Duodenal mucosa (tissue), 2 donors: ENCODE data around the gene NDUFA8.

ENCODE experiments used
- H3K27ac ChIP-seq: one replicate; pipeline ENCODE4 v1.7.0; 2013; ENCODE audit warnings: low read depth, low read length
- H3K27me3 ChIP-seq, 2 donors: one replicate each; pipeline ENCODE4 v1.7.0; 2013; ENCODE audit warnings: low read length in 2 of 2, control low read depth in 1 of 2; ENCODE audit not compliant: insufficient read depth in 2 of 2, control insufficient read depth in 1 of 2
- H3K36me3 ChIP-seq, 2 donors: one replicate each; pipeline ENCODE4 v1.7.0; 2013; ENCODE audit warnings: low read length in 2 of 2, control low read depth in 1 of 2; ENCODE audit not compliant: insufficient read depth in 2 of 2, control insufficient read depth in 1 of 2
- H3K4me1 ChIP-seq, 2 donors: one replicate each; pipeline ENCODE4 v1.7.0; 2013; ENCODE audit warnings: low read length in 2 of 2, control low read depth in 1 of 2; ENCODE audit not compliant: insufficient read depth in 2 of 2, control insufficient read depth in 1 of 2
- H3K4me3 ChIP-seq, 2 donors: one replicate each; pipeline ENCODE4 v1.7.0; 2013; ENCODE audit warnings: low read length in 2 of 2, low read depth in 1 of 2
- H3K9ac ChIP-seq, 2 donors: one replicate each; pipeline ENCODE4 v1.7.0; 2013; ENCODE audit warnings: low read length in 2 of 2, low read depth in 1 of 2
- H3K9me3 ChIP-seq, 2 donors: one replicate each; pipeline ENCODE4 v1.7.0; 2013; ENCODE audit warnings: low read length in 2 of 2, control low read depth in 1 of 2; ENCODE audit not compliant: control insufficient read depth in 1 of 2

The NDUFA8 gene

DNA sequence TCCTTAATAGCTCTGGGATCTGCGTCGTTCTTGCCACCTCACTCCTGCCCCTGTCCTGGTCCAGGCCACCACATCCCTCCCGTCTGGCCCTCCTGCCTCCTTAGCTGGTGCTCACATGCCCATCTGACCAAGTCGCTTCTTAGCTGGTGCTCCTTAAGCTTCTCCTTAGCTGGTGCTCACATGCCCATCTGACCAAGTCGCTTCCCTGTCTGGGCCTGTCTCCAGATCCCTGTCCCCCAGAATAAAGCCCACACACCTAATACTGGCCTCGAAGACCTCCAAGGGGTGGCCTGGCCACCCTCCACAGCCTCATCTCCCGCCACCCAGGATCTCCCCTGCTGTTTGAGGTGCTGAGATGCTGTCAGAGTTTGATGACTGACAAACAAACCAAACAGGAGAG is 35.1 kb downstream of the NDUFA8 start:
- no peak overlapping the region for H3K27ac ChIP-seq
- peaks cover 25 to 34% of the 10 kb centered on the region in 2 donors for H3K27me3 ChIP-seq
- H3K9ac ChIP-seq = no peak overlapping the region
- H3K9me3 ChIP-seq = no peaks in the 10 kb centered on the region
- H3K4me3 ChIP-seq = no peak overlapping the region
- peaks cover 4 to 14% of the 10 kb centered on the region in 2 donors for H3K4me1 ChIP-seq
- H3K36me3 ChIP-seq = no peaks in the 10 kb centered on the region

DNA sequence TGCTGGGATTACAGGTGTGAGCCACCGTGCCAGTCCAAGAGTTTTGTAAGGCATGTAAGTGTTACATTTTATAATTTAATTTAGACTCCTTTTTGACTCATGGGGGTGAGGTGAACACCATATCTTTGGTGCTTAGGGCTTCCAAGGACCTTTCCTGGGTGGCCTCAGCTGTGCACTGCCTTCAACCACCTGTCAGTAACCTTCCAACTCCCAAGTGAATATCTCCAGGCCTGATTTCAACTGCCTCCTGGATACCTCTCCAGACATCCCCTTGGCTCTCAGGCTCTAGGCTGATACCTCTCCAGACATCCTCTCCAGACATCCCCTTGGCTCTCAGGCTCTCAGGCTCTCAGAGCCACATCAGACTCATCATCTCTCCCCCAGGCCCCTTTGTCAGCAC is 35.5 kb downstream of the NDUFA8 start:
- Histone ChIP-seq H3K4me3 (no peak overlapping the region), H3K27me3 (peaks cover 25 to 34% of the 10 kb centered on the region in 2 donors), H3K4me1 (peaks cover 4 to 14% of the 10 kb centered on the region in 2 donors), H3K9me3 (no peaks in the 10 kb centered on the region), H3K36me3 (no peaks in the 10 kb centered on the region), H3K9ac (no peak overlapping the region), H3K27ac (no peak overlapping the region)

DNA sequence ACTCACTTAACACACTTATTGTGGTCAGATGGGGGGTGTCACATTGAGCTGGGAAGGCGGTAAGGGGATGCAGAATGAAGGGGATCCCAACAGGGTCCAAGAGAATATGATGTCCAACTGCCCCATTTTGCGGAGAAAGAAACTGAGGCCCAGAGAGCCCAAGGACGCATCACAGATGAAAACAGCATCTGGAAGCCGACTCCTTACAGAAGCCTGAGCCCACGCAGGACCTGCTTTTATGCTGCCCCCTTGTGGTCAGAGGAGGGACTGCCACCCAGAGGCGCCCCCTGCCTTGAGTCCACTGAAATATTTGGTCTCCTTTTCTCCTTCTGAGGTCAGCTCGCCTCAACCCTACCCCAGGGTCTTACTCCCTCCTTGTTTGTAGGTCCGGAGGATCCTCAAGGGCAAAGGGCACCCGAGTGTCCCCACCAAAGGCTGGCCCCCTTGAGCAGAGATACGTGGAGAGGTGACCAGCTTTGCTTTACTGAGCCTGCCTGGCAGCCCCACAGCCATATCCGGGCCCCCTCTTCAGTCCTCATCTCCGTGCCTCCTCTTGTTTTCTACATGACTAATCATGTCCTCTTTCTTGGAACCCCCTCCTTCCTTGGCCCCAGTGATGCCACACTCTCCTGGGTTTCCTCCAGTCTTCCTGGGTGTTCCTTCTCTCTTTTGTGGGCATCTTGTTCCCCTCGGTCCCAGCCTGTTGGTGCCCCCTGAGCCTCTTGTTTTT is 36.5 kb downstream of the NDUFA8 start:
- H3K4me1 ChIP-seq = peaks cover 4 to 14% of the 10 kb centered on the region in 2 donors
- H3K27ac ChIP-seq = no peak overlapping the region
- H3K9ac ChIP-seq = no peak overlapping the region
- no peaks in the 10 kb centered on the region for H3K36me3 ChIP-seq
- no peak overlapping the region for H3K4me3 ChIP-seq
- no peaks in the 10 kb centered on the region for H3K9me3 ChIP-seq
- peaks cover 25 to 34% of the 10 kb centered on the region in 2 donors for H3K27me3 ChIP-seq

DNA sequence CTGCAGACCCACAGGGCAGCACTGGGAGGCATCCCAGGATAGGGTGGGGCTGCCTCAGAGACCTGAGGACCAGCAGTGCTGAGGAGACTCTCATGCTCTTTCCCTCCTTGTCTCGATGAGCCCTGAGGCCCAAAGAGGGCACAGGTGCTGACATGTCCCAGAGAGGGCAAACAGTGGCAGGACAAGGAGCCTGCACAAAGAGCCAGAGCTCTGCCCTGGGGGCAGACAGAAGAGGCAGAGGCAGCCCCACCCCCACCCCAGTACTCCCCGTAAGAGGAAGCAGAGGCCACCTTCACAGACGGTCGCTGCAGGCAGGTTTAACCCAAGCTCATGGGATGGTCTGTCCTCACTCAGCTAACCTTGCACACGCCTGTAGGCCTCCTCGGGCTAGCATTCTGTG is 37.1 kb downstream of the NDUFA8 start:
- Histone ChIP-seq H3K27me3 (peaks cover 25 to 32% of the 10 kb centered on the region in 2 donors), H3K36me3 (no peaks in the 10 kb centered on the region), H3K4me3 (no peak overlapping the region), H3K9me3 (no peaks in the 10 kb centered on the region), H3K9ac (no peak overlapping the region), H3K4me1 (peaks cover 4 to 14% of the 10 kb centered on the region in 2 donors), H3K27ac (no peak overlapping the region)

DNA sequence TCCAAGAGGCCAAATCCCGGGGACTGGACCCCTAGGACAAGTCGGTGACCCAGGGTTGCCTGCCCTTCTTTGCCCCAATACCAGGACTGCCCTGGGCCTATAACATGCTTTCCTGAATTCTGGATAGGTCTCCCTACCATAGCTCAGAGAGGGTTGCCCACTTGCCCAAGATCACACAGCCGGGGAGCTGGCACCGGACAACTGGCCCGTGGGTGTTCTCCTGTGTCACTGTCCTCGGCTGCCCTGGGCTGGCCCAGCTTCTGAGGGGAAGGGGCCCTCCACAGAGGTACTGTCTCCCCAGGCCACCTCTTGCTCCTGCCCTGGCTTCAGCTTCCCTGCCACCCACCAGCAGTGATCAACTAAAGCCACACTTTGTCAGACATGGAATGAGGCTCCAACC is 37.6 kb downstream of the NDUFA8 start:
- H3K27me3 ChIP-seq = peaks cover 21 to 26% of the 10 kb centered on the region in 2 donors
- no peak overlapping the region for H3K27ac ChIP-seq
- peaks cover 4 to 14% of the 10 kb centered on the region in 2 donors for H3K4me1 ChIP-seq
- H3K9me3 ChIP-seq = no peaks in the 10 kb centered on the region
- no peak overlapping the region for H3K9ac ChIP-seq
- H3K36me3 ChIP-seq = no peaks in the 10 kb centered on the region
- no peak overlapping the region for H3K4me3 ChIP-seq

DNA sequence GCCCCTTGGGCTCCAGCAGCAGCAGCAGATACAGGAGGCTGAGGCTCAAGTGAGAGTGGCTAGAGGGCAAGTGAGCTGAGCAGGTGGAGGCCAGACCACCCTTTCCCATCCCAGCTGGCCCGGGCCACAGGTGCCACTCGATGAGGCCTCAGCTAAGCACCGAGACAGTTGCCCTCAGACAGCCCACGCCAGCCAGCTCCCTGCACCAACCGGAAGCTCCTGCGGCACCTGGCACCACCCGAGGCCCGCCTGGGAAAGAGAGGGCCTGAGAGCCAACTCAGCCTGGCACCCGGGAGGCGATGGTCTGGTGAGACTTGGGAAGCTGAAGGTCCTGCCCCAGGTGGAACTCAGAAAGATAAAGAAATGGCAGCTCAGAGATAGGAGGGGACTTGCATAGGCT is 38.2 kb downstream of the NDUFA8 start:
- H3K4me1 ChIP-seq = peaks cover 4 to 12% of the 10 kb centered on the region in 2 donors
- H3K9ac ChIP-seq = no peak overlapping the region
- no peaks in the 10 kb centered on the region for H3K9me3 ChIP-seq
- peaks cover 21 to 22% of the 10 kb centered on the region in 2 donors for H3K27me3 ChIP-seq
- no peak overlapping the region for H3K27ac ChIP-seq
- no peaks in the 10 kb centered on the region for H3K36me3 ChIP-seq
- no peak overlapping the region for H3K4me3 ChIP-seq

DNA sequence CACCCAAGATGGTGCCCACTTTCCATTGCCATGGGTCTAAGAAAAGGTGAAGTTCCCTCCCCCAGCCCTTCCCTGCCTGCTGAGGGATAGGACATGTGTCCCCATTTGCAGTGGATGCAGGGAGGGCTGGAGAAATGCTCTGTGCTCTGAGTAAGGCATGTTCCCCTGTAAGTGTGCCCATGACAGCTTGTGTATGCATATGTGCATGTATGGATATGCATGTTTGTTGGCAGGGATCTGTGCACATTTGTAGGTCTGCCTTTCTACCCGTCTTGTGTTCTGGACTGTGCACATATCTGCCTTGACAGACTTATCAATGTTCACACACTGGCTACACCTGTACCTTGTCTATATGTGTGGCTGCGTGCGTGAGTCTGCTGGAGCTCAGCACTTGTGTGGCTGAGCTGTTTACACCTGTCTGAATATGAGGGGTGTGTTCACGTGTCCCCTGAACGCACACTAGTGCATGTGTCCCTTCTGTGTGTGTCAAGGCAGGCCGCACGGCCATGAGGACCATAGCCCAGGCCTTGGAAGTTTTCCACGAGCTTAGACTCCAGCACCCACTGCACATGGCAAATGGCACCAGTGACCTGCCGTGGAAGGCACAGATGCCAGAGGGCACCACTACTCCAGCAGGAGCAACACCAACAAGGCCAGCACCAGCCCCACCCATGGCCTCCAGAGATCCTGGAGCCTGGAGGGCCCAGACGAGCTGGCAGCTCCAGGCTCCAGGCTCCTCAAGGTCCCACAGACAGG is 39.1 kb downstream of the NDUFA8 start:
- H3K4me3 ChIP-seq = no peak overlapping the region
- H3K9me3 ChIP-seq = no peaks in the 10 kb centered on the region
- peaks cover 0 to 3% of the 10 kb centered on the region in 2 donors for H3K4me1 ChIP-seq
- H3K27ac ChIP-seq = no peak overlapping the region
- H3K36me3 ChIP-seq = no peaks in the 10 kb centered on the region
- H3K27me3 ChIP-seq = peaks cover 15 to 17% of the 10 kb centered on the region in 2 donors
- no peak overlapping the region for H3K9ac ChIP-seq

DNA sequence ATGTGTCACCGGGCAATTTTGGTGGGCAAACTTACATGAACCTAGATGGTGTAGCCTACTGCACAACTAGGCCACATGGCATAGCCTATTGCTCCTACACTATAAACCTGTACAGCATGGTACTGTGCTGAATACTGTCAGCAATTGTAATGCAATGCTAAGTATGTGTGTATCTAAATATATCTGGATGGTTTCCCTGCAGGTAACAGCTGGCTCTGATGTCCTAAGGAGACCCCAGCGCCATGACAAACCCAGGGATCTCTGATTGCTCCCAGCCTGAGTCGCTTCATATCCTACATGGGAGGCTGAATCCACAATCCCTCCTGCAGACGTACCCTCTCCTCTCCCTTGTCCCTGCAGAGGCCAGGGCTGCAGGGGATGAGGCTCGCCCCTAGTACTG is 39.9 kb downstream of the NDUFA8 start:
- H3K4me3 ChIP-seq = no peak overlapping the region
- no peak overlapping the region for H3K9ac ChIP-seq
- peaks cover 14 to 17% of the 10 kb centered on the region in 2 donors for H3K27me3 ChIP-seq
- H3K4me1 ChIP-seq = no peaks in the 10 kb centered on the region
- H3K27ac ChIP-seq = no peak overlapping the region
- H3K36me3 ChIP-seq = no peaks in the 10 kb centered on the region
- no peaks in the 10 kb centered on the region for H3K9me3 ChIP-seq

DNA sequence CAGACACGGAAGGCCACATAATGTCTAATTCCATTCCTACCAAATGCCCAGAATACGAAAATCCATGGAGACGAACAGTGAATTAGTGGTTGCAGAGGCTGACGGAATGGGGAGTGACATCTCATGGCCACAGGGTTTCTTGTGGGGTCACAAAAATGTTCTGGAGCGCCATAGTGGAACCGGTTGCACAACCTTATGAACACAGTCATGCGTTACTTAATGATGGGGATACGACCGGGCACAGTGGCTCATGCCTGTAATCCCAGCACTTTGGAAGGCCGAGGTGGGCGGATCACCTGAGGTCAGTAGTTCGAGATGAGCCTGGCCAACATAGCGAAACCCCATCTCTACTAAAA is 40.4 kb downstream of the NDUFA8 start:
- peaks cover 11 to 13% of the 10 kb centered on the region in 2 donors for H3K27me3 ChIP-seq
- H3K4me3 ChIP-seq = no peak overlapping the region
- no peaks in the 10 kb centered on the region for H3K4me1 ChIP-seq
- no peak overlapping the region for H3K9ac ChIP-seq
- H3K9me3 ChIP-seq = no peaks in the 10 kb centered on the region
- H3K36me3 ChIP-seq = no peaks in the 10 kb centered on the region
- no peak overlapping the region for H3K27ac ChIP-seq

DNA sequence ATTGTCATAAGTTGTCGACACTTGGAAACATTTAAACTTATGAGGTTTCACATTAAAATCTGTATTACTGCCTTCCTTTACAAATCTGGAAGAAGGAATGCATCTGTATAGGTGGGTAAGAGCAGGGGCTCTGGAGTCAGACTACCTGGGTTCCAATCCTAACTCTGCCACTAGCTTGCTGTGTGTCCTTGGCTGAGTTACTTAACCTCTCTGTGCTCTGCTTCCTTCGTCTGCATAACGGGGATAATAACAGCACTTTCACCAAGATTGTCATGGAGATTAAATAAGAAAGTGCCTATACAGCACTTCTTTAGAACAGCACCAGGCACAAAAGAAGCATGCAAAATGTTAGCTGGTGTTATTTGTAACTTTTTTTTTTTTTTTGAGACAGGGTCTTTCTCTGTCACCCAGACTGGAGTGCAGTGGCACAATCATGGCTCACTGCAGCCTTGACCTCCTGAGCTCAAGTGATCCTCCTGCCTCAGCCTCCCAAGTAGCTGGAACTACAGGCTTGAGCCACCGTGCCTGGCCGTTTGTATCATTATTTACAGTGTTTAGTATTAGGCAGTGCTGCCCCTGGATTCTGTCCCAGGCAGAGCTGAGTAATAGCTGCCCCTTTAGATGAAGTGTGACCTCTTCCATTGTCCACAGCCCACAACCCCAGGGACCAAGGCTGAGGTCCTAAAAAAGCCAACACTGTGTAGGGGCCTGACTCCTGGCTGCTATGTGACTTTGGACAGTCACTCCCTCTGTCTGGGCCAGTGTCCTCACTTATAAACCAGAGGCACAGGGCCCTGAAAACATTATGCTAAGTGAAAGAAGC is 41.0 kb downstream of the NDUFA8 start:
- no peak overlapping the region for H3K27ac ChIP-seq
- peaks cover 13% of the 10 kb centered on the region in 2 donors for H3K27me3 ChIP-seq
- no peaks in the 10 kb centered on the region for H3K36me3 ChIP-seq
- no peaks in the 10 kb centered on the region for H3K9me3 ChIP-seq
- no peak overlapping the region for H3K4me3 ChIP-seq
- no peaks in the 10 kb centered on the region for H3K4me1 ChIP-seq
- no peak overlapping the region for H3K9ac ChIP-seq
